Measurements from ENCODE around the gene OGFR.

DNA sequence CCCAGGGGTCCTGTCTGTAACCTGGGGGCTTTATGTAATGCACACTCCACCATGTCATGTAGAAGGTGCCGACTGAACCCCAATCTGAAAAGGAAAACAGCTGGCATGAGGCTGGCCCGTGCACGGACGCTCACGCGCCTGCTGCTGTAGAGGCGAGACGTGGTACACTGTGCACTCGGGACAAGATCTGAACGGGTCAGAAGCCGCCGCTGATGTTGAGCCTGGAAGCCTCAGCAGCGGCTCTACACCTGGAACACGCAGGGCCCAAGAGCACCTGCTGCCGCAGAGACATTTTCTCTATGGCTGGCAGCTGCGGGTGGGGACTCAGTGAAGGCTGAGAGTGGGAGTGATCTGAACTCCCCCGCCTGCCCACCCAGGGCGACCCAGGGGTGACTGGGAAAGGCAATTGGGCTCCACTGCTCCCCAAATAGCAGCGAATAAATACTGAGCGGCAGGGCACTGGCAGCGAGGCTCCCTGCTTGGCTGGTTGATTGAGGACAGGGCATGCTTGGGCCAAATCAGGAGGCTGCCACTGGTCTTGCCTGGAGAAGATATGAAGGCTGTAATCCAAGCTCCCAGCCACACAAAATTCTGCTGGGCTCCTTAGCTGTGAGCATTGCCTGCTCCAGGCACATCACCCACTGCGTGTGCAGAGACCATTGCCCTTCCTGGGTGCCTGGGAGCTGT is 2.5 kb upstream of the OGFR start:
- no peak for TF ChIP-seq POLR2AphosphoS5 (IDR thresholded peaks at IDR 0.05; ENCODE audit: low read depth, low read length)
- TF ChIP-seq POLR2A (IDR thresholded peaks at IDR 0.05; ENCODE audit: low read depth, low read length): no peak
- TF ChIP-seq PAX5 (IDR thresholded peaks at IDR 0.05; ENCODE audit: insufficient read depth, low read length, severe bottlenecking): no peak
- TF ChIP-seq TAF1 (IDR thresholded peaks at IDR 0.05; ENCODE audit: low read depth, low read length): no peak
